ENCODE data around the gene EIF5AL1.
"Not testable (repeated sequence)": the region's sequence is repeated elsewhere in the genome, so short reads cannot be mapped to it uniquely, and the experiment has no call there.

DNA sequence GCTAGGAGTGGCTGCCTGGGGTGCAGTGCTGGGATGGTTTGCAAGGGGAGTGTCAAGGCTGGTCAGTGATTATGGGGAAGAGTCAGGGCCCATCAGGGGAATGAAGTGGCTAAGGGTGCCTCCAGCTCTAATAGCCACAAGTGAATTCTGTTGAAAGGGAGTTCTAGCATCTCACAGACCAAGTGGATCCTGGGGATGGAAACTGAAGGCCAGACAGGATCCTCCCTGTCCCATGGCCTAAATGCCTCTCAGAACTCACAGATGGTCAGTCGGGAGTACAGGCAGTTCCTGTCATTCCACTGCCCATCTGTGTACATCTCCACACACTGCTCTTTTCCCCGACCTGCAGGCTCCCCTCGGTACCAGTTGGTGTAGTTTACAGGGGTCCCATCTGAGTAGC, 44.6 kb downstream of the EIF5AL1 start:
- not testable (repeated sequence) for TF ChIP-seq EZH2 (IDR thresholded peaks at IDR 0.05); POLR2AphosphoS5 (IDR thresholded peaks at IDR 0.05; ENCODE audit: borderline replicate concordance, low read depth, low read length)

All from SK-N-MC (cell line).